CD4-positive, alpha-beta T cell (primary cell): ENCODE data around the gene ATXN1. TPM values are rescaled to one million over a fixed set of nuclear protein-coding genes. Genes with fewer than 3 reads are reported as not detected.

Source experiments
- ATAC-seq: fragments of 200-7000 bp; cut with Tn5 transposase; one replicate; pipeline ENCODE4 v1.10.0; 2022; ENCODE audit warnings: mild to moderate bottlenecking; ENCODE audit not compliant: poor library complexity
- CTCF ChIA-PET: fragments of 350-600 bp; sonication (Branson Sonifier 250); formaldehyde crosslinking; loops from one replicate; lab custom pipeline; 2021; ENCODE audit warnings: antibody characterized with exemption, inconsistent platforms; lab: Charles Lee
- POLR2A ChIA-PET: fragments of 350-600 bp; sonication (Branson Sonifier 250); formaldehyde crosslinking; loops from one replicate; lab custom pipeline; 2021; ENCODE audit warnings: antibody characterized with exemption, inconsistent platforms; lab: Charles Lee
- DNase-seq, 14 experiments: peaks; one replicate each; pipeline ENCODE4 v3.0.0-alpha.2; 2013 to 2020; ENCODE audit warnings: mixed read lengths in 2 of 14
- H3K27ac ChIP-seq, 2 donors: one replicate each; pipeline versions ENCODE4 v1.5.1 to v1.7.0; 2013; ENCODE audit warnings: low read length in 2 of 2, low read depth in 1 of 2, mild to moderate bottlenecking in 1 of 2
- H3K27me3 ChIP-seq, 2 experiments: 1 replicate in 1 of 2; 2 replicates in 1 of 2; pipeline versions ENCODE4 v1.6.1 to v1.7.0; 2013; ENCODE audit warnings: low read length in 2 of 2, control low read depth in 1 of 2, mild to moderate bottlenecking in 1 of 2, moderate library complexity in 1 of 2; ENCODE audit not compliant: insufficient read depth in 2 of 2, control insufficient read depth in 1 of 2
- H3K36me3 ChIP-seq: one replicate; pipeline ENCODE4 v1.6.1; 2013; ENCODE audit warnings: low read length, control low read depth; ENCODE audit not compliant: insufficient read depth
- H3K4me1 ChIP-seq: one replicate; pipeline ENCODE4 v1.6.1; 2013; ENCODE audit warnings: low read length, control low read depth; ENCODE audit not compliant: insufficient read depth
- H3K4me3 ChIP-seq: one replicate; pipeline ENCODE4 v1.5.1; 2013; ENCODE audit warnings: mild to moderate bottlenecking, low read length, moderate library complexity
- H3K9me3 ChIP-seq, 2 experiments: 1 replicate in 1 of 2; 2 replicates in 1 of 2; pipeline versions ENCODE4 v1.6.1 to v1.7.0; 2013; ENCODE audit warnings: low read length in 2 of 2, mild to moderate bottlenecking in 2 of 2, control low read depth in 1 of 2, moderate library complexity in 1 of 2; ENCODE audit not compliant: control insufficient read depth in 1 of 2, insufficient read depth in 1 of 2
- H3K27ac Mint-ChIP-seq: one replicate; pipeline ENCODE4 v1.8.0; 2020; ENCODE audit warnings: mixed read lengths
- H3K27me3 Mint-ChIP-seq: one replicate; pipeline ENCODE4 v1.8.0; 2021; ENCODE audit warnings: mixed read lengths
- H3K36me3 Mint-ChIP-seq: one replicate; pipeline ENCODE4 v1.8.0; 2021; ENCODE audit warnings: low read depth, mixed read lengths
- H3K4me1 Mint-ChIP-seq: one replicate; pipeline ENCODE4 v1.8.0; 2021; ENCODE audit warnings: low read depth, mixed read lengths
- H3K4me3 Mint-ChIP-seq: one replicate; pipeline ENCODE4 v1.8.0; 2020; ENCODE audit warnings: mild to moderate bottlenecking, mixed read lengths
- H3K9me3 Mint-ChIP-seq: one replicate; pipeline ENCODE4 v1.8.0; 2020; ENCODE audit warnings: mixed read lengths
- CTCF ChIP-seq: fragments of 200-600 bp; IDR thresholded peaks from one replicate; pipeline ENCODE4 v1.8.0; 2022; ENCODE audit warnings: antibody characterized with exemption, mild to moderate bottlenecking
- intact Hi-C, 2 experiments: fragments of 100-400 bp; cut with DNase I in 1 of 2; cut with micrococcal nuclease in 1 of 2; formaldehyde crosslinking; loops; one replicate each; pipeline versions ENCODE4 v1.15.1 to v1.9.0; 2023 to 2025; cut with DNase I, micrococcal nuclease
- total RNA-seq, 174 experiments: library from RNA in 2 of 174; stranded (reverse) in 2 of 174; gene quantifications; one replicate each; pipeline ENCODE4 v1.2.3 and lab custom pipeline; 2021 to 2026

The ATXN1 gene
- total RNA-seq, 2 experiments from 2014 or later: 74.2 to 76.7 TPM

GRCh38 chr6:16570221-16570553, 191.1 kb downstream of the ATXN1 start:
- CTCF ChIA-PET: no interaction called here
- H3K27me3 ChIP-seq: no peaks in the 10 kb centered on the region
- no peaks in the 10 kb centered on the region for H3K4me1 ChIP-seq
- H3K36me3 ChIP-seq: no peaks in the 10 kb centered on the region
- no peak for DNase-seq
- no peaks in the 10 kb centered on the region for H3K36me3 Mint-ChIP-seq
- no peak overlapping the region for H3K27ac ChIP-seq
- no peak for TF ChIP-seq CTCF
- no peak overlapping the region for H3K4me3 ChIP-seq
- intact Hi-C loops: no loop called here
- H3K9me3 ChIP-seq: no peaks in the 10 kb centered on the region
- H3K27me3 Mint-ChIP-seq: no peaks in the 10 kb centered on the region
- POLR2A ChIA-PET: no interaction called here
- H3K27ac Mint-ChIP-seq: no peak overlapping the region
- H3K9me3 Mint-ChIP-seq: no peaks in the 10 kb centered on the region
- H3K4me3 Mint-ChIP-seq: no peak overlapping the region
- H3K4me1 Mint-ChIP-seq: peaks cover 6% of the 10 kb centered on the region
- ATAC-seq: no peak

DNA sequence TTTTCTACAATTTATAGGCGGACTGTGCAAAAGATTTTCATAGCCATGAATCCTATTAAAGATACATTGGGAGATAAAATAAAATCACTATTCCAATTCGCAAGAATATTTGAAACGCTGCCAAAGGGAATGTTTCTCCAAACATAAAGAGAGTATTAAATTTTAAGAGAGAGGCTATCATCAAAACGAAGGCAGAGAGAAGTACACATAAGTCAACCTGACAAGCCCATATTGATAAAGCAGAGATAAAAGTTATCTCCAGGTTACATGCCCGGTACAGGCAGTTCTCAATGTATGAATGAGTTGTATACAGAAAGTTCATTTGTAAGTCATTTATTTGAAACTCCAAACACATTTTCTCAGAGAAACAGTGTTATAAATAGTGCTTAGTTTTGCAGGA, 193.1 kb downstream of the ATXN1 start:
- H3K36me3 ChIP-seq: no peaks in the 10 kb centered on the region
- H3K4me1 ChIP-seq: no peaks in the 10 kb centered on the region
- ATAC-seq: no peak
- H3K4me3 ChIP-seq: no peak overlapping the region
- Mint-ChIP-seq H3K4me3 (no peak overlapping the region), H3K27me3 (no peaks in the 10 kb centered on the region), H3K4me1 (no peaks in the 10 kb centered on the region), H3K36me3 (no peaks in the 10 kb centered on the region), H3K27ac (no peak overlapping the region), H3K9me3 (no peaks in the 10 kb centered on the region)
- CTCF ChIA-PET: no interaction called here
- H3K9me3 ChIP-seq: no peaks in the 10 kb centered on the region
- no peak for DNase-seq
- no peak for TF ChIP-seq CTCF
- POLR2A ChIA-PET: interaction anchor here (0.6 kb wide), 1 partner anchor 352 kb away, joined by 4 read pairs; no protein-coding TSS in a partner anchor
- no peak overlapping the region for H3K27ac ChIP-seq
- intact Hi-C loops: no loop called here
- no peaks in the 10 kb centered on the region for H3K27me3 ChIP-seq

DNA sequence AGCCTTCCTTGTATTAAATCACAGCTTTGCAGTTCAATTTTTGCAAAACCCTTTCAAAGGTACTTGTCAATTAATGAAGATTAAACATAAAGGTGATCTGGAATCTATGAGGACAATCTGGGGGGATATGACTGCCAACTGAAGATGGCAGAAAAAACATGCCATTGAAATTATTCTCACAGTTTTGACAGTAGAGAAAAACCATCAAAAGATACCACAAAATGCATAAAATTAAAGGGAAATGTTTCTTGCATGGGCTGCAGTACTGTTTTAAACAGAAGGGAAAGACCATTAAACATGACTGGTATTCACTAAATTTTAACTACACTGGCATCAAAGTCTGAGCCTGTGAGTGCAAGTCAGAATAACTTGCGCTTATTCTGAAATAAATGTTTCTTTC, 194.2 kb downstream of the ATXN1 start:
- Mint-ChIP-seq H3K4me1 (no peaks in the 10 kb centered on the region), H3K27ac (no peak overlapping the region), H3K27me3 (no peaks in the 10 kb centered on the region), H3K9me3 (no peaks in the 10 kb centered on the region), H3K4me3 (no peak overlapping the region), H3K36me3 (no peaks in the 10 kb centered on the region)
- ATAC-seq (no peak), DNase-seq (no peak)
- intact Hi-C loops: no loop called here
- TF ChIP-seq CTCF: no peak
- CTCF ChIA-PET: no interaction called here
- Histone ChIP-seq H3K9me3 (no peaks in the 10 kb centered on the region), H3K36me3 (no peaks in the 10 kb centered on the region), H3K27me3 (no peaks in the 10 kb centered on the region), H3K27ac (no peak overlapping the region), H3K4me1 (no peaks in the 10 kb centered on the region), H3K4me3 (no peak overlapping the region)
- POLR2A ChIA-PET: no interaction called here
